Rectal smooth muscle tissue (tissue), 1 donor: Measurements from ENCODE around the gene OR6B2.
"Not testable (repeated sequence)": the region's sequence is repeated elsewhere in the genome, so short reads cannot be mapped to it uniquely, and the experiment has no call there.

Source experiments
- H3K27ac ChIP-seq: one replicate; pipeline ENCODE4 v1.7.0; 2013; ENCODE audit warnings: low read depth, low read length, inconsistent platforms
- H3K27me3 ChIP-seq: one replicate; pipeline ENCODE4 v1.7.0; 2013; ENCODE audit warnings: low read length; ENCODE audit not compliant: control insufficient read depth, insufficient read depth
- H3K36me3 ChIP-seq: one replicate; pipeline ENCODE4 v1.7.0; 2013; ENCODE audit warnings: low read length; ENCODE audit not compliant: control insufficient read depth, insufficient read depth
- H3K4me1 ChIP-seq: one replicate; pipeline ENCODE4 v1.7.0; 2013; ENCODE audit warnings: low read length; ENCODE audit not compliant: control insufficient read depth, insufficient read depth
- H3K4me3 ChIP-seq: one replicate; pipeline ENCODE4 v1.7.0; 2013; ENCODE audit warnings: low read length
- H3K9ac ChIP-seq: one replicate; pipeline ENCODE4 v1.7.0; 2013; ENCODE audit warnings: low read length

OR6B2 gene

GRCh38 chr2:240053173-240054155, 23.2 kb upstream of the OR6B2 start, which contains the start of gene OR6B3:
Gene OR6B3 (minus strand): TSS chr2:240053521.
- H3K27me3 ChIP-seq, result peaks cover 10% of the 10 kb centered on the region
- H3K36me3 ChIP-seq, result no peaks in the 10 kb centered on the region
- no peak within 1 kb of the TSS for H3K9ac ChIP-seq
- no peak within 1 kb of the TSS for H3K27ac ChIP-seq
- no peak within 1 kb of the TSS for H3K4me3 ChIP-seq
- H3K4me1 ChIP-seq, result no peaks in the 10 kb centered on the region

GRCh38 chr2:240052524-240052923, 22.3 kb upstream of the OR6B2 start:
- Histone ChIP-seq H3K9ac (no peak overlapping the region), H3K36me3 (no peaks in the 10 kb centered on the region), H3K27me3 (peaks cover 10% of the 10 kb centered on the region), H3K27ac (no peak overlapping the region), H3K4me1 (no peaks in the 10 kb centered on the region), H3K4me3 (no peak overlapping the region)

GRCh38 chr2:240051697-240052096, 21.5 kb upstream of the OR6B2 start:
- H3K27ac ChIP-seq, result no peak overlapping the region
- H3K4me1 ChIP-seq, result no peaks in the 10 kb centered on the region
- no peak overlapping the region for H3K9ac ChIP-seq
- H3K36me3 ChIP-seq, result no peaks in the 10 kb centered on the region
- H3K4me3 ChIP-seq, result no peak overlapping the region
- peaks cover 10% of the 10 kb centered on the region for H3K27me3 ChIP-seq

- H3K4me3 ChIP-seq, result no peak overlapping the region
- peaks cover 10% of the 10 kb centered on the region for H3K27me3 ChIP-seq
- no peak overlapping the region for H3K27ac ChIP-seq
- no peaks in the 10 kb centered on the region for H3K4me1 ChIP-seq
- no peaks in the 10 kb centered on the region for H3K36me3 ChIP-seq
- no peak overlapping the region for H3K9ac ChIP-seq
Observed at GRCh38 chr2:240050278-240050677, 20.0 kb upstream of the OR6B2 start.

GRCh38 chr2:240048237-240048636, 18.0 kb upstream of the OR6B2 start:
- Histone ChIP-seq H3K27me3 (no peaks in the 10 kb centered on the region), H3K36me3 (no peaks in the 10 kb centered on the region), H3K9ac (no peak overlapping the region), H3K4me1 (no peaks in the 10 kb centered on the region), H3K27ac (no peak overlapping the region), H3K4me3 (no peak overlapping the region)

- Histone ChIP-seq H3K4me3 (no peak overlapping the region), H3K27me3 (peaks cover 5% of the 10 kb centered on the region), H3K4me1 (no peaks in the 10 kb centered on the region), H3K27ac (no peak overlapping the region), H3K36me3 (no peaks in the 10 kb centered on the region), H3K9ac (no peak overlapping the region)
Observed at GRCh38 chr2:240045098-240045497, 14.9 kb upstream of the OR6B2 start.

- H3K4me1 ChIP-seq, H3K36me3 ChIP-seq, H3K4me3 ChIP-seq, H3K27ac ChIP-seq, H3K27me3 ChIP-seq, H3K9ac ChIP-seq: not testable (repeated sequence)
Observed at GRCh38 chr2:240044096-240044495, 13.9 kb upstream of the OR6B2 start.

- Histone ChIP-seq H3K4me1 (no peaks in the 10 kb centered on the region), H3K27me3 (peaks cover 5% of the 10 kb centered on the region), H3K9ac (no peak overlapping the region), H3K36me3 (no peaks in the 10 kb centered on the region), H3K4me3 (no peak overlapping the region), H3K27ac (no peak overlapping the region)
Observed at GRCh38 chr2:240043279-240043989, 13.2 kb upstream of the OR6B2 start.

GRCh38 chr2:240042740-240043139, 12.5 kb upstream of the OR6B2 start:
- H3K27me3 ChIP-seq, result peaks cover 5% of the 10 kb centered on the region
- no peaks in the 10 kb centered on the region for H3K36me3 ChIP-seq
- H3K4me1 ChIP-seq, result no peaks in the 10 kb centered on the region
- H3K9ac ChIP-seq, result no peak overlapping the region
- no peak overlapping the region for H3K27ac ChIP-seq
- H3K4me3 ChIP-seq, result no peak overlapping the region

GRCh38 chr2:240041363-240041762, 11.1 kb upstream of the OR6B2 start:
- H3K36me3 ChIP-seq, result no peaks in the 10 kb centered on the region
- H3K27me3 ChIP-seq, result peaks cover 5% of the 10 kb centered on the region
- no peak overlapping the region for H3K27ac ChIP-seq
- H3K9ac ChIP-seq, result no peak overlapping the region
- no peak overlapping the region for H3K4me3 ChIP-seq
- H3K4me1 ChIP-seq, result no peaks in the 10 kb centered on the region

- peaks cover 5% of the 10 kb centered on the region for H3K27me3 ChIP-seq
Observed at GRCh38 chr2:240037358-240037757, 7.1 kb upstream of the OR6B2 start.

GRCh38 chr2:240033330-240033678, 3.1 kb upstream of the OR6B2 start:
- Histone ChIP-seq H3K4me1 (no peaks in the 10 kb centered on the region), H3K27me3 (no peaks in the 10 kb centered on the region), H3K27ac (no peak overlapping the region), H3K9ac (no peak overlapping the region), H3K4me3 (no peak overlapping the region), H3K36me3 (no peaks in the 10 kb centered on the region)

More at GRCh38 chr2:240037358-240037757, 7.1 kb upstream of the OR6B2 start:
- Histone ChIP-seq H3K9ac (no peak overlapping the region), H3K36me3 (no peaks in the 10 kb centered on the region), H3K4me3 (no peak overlapping the region), H3K4me1 (no peaks in the 10 kb centered on the region), H3K27ac (no peak overlapping the region)
